Endothelial cell of hepatic sinusoid (primary cell): ENCODE results near the gene KRT25.

ENCODE experiments used
- in situ Hi-C: cut with HindIII; loops from 2 replicates; pipeline ENCODE4 v1.10.0; 2017; ENCODE audit warnings: low sequenced_read_pairs

Gene KRT25, protein sequence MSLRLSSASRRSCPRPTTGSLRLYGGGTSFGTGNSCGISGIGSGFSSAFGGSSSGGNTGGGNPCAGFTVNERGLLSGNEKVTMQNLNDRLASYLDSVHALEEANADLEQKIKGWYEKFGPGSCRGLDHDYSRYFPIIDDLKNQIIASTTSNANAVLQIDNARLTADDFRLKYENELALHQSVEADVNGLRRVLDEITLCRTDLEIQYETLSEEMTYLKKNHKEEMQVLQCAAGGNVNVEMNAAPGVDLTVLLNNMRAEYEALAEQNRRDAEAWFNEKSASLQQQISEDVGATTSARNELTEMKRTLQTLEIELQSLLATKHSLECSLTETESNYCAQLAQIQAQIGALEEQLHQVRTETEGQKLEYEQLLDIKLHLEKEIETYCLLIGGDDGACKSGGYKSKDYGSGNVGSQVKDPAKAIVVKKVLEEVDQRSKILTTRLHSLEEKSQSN

DNA sequence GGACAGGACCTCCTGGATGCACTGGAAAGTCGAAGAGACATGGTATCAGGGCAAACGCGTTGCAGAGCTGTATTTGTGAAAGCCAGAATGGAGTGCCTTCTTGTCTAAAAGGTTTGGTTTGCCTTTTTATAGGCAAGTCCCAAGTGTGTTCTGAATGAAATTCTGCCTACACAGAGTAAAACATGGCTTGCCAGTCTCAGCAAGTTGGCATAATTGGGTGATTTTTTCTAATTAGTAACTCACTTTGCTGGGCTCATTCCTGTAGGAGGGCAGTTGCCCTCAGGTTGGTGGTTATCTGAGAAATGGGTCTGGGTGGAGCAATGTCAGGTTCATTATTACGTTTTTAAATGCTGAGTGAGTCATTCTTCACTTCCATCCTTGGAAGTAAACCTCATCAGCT lies at the start of gene KRT25:
TSS of gene KRT25 (minus strand) at position 101 of the 400 bp plus-strand sequence. CDS start at position 41, 60 bp downstream.
- in situ Hi-C loops: no loop called here

DNA sequence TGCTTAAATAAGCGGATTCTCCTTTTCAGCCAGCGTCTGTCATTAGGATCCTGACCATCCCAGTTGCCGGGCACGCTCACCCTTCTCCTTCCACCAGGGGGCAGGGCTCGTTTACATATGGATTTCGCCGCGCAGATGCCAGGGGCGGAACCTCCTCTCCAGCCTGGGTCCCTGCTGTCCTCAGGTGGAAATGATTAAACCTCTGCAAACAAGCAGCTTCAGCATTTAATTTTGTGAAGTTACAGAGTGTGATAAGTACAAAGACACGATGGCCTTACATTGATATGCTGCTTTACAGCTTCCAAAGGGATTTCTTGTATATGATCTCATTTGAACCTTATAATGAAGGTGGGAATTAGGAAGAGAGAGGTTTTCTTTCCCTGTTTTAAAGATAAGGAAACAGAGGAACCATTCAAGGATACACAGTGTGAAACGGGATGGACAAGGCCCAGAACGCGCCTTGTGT lies 48.5 kb upstream of the KRT25 start:
- in situ Hi-C loops: no loop called here

DNA sequence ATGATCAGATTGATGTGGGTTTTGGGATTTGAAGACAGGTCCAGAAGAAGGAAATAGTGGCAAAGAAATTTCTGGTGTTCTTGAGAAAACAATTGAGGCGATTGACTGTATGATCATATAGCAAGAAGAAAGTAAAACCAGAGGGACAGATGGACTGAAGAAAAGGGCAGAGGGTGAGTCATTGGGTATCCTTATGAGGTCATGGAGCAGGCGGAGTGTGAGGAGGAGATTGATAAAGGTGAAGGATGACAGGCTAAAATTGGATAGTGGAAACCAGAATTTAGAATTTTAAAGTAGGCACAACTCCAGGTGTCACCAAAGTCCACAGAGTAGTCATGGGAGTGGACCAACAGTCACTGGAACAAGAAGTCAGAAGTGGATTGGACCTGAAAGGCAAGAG lies 46.0 kb upstream of the KRT25 start:
- in situ Hi-C loops: no loop called here

DNA sequence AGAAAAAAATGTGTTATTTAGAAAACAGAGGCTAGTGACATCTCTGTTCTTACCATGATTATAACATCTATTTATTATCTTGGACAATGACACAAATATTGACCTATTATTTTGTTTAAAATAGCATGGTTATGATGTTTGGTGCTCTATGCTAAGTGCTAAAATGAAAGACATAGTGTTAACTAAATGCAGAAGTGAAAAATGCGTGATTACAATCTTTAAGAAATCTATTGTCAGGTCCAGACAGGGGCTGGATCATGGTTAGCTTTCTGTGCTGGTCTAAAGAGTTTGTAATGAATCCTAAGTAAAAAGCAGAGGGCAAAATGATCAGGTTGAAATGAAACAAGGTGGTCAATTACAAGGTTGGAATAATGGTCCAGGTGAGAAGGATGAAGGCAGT lies 45.2 kb upstream of the KRT25 start:
- in situ Hi-C loops: no loop called here

DNA sequence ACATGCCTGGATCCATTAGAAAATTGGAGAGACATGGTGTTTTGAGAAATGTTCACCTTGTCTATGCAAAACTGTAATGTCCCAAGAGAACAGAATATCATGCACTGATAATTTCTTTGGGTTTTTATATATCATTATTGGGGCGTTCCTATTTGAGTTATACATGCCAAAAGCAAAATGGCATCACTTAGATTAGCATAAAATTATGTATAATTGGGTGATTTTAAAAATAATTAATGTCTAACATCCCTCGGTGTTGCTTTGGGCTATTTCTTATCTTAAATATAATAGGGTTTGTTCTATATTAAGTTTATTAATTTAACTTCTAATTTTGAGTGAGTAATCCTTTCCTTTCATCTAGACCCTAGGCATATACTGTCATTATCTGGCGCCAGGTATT lies 44.7 kb upstream of the KRT25 start, which contains the start of gene KRT28:
TSS of gene KRT28 (minus strand) at position 101 of the 400 bp plus-strand sequence. CDS start at position 35, 66 bp downstream.
- in situ Hi-C loops: no loop called here

DNA sequence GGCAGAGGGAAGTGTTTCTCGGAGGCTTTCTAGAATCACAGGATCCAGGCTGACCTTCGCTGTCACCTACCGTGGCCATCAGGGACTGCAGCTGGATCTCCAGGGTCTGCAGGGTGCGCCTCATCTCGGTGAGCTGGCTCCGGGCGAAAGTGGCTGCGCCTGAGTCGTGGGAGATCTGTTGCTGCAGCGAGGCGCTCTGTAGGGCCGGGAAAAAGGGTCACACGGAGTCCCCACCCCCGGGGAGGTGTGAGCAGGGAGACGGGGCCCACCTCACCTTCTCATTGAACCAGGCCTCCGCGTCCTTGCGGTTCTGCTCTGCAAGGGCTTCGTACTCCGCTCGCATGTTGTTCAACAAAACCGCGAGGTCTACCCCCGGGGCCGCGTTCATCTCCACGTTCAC lies 41.7 kb upstream of the KRT25 start:
- in situ Hi-C loops: no loop called here

DNA sequence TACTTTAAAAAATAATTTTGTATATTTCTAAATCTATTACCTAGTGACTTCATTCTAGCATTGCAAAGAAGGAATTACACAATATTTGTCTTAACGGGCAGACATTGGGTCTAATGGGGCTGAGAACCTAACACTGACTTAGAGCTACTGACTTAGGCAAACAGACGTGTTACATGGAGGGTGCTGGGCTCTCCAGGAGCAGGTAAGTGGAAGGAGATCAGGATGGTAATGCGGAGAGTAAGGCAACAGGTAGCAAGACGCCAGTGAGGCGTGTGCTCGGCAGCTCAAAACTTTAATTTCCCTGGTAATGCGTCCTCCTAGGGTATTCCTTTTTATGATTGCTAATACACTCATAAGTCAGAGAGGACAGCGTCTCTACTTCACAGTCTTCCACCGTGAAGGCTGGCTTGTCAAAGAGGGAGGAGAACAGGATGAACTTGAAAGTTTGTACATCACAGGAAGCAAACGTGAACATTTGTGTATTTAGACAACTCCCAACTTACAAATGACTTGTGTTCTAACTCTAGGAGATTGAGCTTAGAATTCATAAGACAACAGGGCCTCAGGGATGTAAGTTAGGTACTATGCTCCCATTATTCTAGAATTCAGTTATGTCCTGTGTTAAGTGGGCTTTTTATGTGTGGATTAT lies 40.0 kb upstream of the KRT25 start:
- in situ Hi-C loops: no loop called here

DNA sequence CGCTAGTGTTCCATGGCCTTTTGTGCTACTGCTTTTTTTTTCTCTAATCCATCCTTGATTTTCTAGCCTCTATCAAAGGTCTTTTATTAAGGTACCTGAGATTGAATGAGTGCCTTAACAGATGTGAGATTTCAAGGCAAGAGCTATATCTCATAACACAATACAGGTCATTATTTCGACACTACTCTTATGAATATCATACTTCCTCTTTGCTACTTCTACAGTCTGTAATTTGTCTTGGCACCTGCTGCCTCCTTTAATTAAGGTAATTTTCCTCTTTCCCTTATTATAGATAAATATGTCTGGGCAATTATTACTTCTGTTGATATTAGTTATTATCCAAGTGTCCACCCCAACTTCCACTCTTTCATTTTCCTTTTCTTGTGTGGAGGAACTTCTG lies 39.3 kb upstream of the KRT25 start:
- in situ Hi-C loops: no loop called here

DNA sequence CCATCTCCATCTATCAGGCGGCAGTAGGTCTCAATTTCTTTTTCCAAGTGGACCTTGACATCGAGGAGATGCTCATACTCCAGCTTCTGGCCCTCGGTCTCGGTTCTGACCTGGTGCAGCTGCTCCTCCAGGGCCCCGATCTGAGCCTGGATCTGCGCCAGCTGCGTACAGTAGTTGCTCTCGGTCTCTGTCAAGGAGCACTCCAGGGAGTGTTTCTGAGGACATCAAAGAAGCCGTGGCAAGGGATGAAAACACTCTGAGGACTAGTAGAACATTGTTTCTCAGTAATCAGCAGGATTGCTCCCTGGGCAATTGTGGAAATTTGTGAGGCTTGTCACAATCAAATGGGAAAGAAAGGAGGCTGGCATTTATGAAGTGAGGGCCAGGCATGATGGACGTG lies 38.7 kb upstream of the KRT25 start:
- in situ Hi-C loops: no loop called here

DNA sequence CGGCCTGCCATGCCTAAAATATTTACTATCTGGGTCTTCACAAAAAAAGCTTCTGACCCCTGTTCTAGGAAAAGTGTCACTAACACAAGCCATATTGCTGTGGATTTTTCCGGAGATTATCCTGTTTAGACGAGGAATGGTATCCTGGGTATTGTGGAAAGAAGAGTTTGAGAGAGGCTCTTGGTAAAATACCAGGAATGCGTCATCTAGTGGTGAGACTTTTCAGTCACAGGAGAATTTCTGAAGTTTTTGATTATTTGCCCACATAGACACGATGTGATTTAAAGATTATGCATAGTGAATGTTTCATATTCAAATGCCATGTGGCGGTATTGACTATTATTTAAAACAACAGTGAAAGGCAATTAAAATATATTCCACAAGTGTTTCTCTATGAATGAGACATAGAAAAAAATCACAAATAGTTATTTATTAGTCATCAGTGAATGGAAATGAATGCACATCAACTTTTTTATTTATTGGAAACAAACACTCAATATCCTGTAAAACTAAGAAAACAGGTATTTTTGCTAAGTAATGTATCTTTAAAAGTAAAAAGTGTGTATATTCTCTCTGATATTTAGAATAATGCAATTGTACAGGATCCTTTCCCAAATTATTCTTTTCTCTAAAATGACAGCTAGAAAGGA lies 36.8 kb upstream of the KRT25 start:
- in situ Hi-C loops: no loop called here

DNA sequence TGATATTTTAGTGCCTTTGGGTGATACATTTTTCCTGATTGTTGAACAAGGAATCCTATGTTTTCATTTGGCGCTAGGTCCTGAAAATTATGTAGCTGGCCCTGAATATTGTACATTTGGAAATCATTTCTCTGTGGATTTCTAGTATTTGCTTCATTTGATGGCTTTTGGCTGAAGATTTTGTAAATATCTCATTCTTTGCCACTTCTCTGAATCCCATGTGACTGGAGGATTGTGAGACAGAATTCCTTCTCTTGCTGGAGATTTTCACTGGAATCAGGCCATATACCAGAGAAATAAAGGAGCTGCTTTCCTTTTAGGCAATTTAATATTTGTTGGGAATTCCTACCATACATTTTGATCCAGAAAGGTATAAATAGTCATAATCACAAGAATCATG lies 36.0 kb upstream of the KRT25 start:
- in situ Hi-C loops: no loop called here

DNA sequence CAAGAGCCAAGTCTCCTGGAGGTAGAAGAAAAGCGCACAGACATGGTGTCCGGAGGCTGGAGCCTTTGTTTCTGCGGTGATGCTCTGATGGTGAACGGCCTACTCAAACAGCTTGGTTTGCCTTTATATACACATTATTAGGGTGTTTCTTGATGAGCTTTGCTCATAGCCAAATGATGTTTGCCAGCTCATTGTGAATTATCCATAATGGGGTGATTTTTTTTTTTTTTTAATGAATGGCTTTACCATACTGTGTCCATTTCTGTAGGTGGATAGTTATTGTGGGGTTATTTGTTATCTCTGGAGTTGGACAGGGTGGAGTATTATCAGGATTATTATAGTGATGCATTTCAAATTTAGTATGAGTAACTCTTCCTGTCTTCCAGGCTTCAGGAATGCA lies 27.3 kb upstream of the KRT25 start, which contains the start of gene KRT27:
TSS of gene KRT27 (minus strand) at position 101 of the 400 bp plus-strand sequence. CDS start at position 44, 57 bp downstream.
- in situ Hi-C loops: no loop called here

DNA sequence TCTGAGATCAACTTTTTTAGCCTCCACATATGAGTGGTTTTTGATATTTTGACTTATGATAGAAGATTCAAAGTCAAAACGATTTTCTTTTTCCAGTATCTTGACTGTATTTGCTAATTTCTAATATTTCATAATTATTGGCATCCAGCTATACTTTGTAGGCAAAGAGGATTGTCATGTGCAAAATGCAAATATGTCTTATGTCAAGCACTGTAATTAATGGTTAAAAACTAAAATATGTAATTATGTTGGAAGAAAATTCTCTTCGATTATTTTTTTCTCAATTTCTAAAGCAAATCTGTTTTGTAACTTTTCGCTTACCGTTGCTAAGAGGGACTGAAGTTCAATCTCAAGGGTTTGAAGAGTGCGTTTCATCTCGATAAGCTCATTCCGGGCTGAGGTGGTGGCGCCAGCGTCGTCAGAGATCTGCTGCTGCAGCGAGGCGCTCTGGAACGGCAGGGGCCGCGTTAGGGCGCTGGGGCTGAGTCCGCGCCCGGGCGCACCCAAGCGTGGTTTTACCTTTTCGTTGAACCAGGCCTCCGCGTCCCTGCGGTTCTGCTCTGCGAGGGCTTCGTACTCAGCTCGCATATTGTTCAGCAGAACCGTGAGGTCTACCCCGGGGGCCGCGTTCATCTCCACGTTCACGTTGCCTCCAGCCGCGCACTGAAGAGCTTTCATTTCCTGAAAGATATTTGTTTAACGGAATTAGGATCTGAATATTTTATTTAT lies 24.2 kb upstream of the KRT25 start:
- in situ Hi-C loops: no loop called here

DNA sequence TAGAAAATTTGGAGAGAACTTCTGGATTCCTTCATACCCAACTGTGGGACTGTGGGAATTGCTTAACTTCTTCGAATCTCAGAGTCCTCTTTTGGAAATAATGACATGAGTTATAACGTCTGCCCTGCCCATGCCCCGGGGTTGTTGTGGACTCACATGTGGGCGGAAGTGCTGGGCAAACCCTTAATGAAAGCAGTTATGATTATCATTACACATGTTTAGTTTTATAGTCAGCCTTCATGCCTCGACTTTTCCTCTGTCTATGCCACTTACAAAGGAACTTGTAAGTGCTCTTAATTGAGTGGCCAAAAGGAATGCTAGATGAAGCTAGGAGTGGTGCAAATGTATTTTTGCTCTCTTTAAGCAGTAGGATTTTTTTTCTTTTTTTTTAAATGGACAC lies 23.3 kb upstream of the KRT25 start:
- in situ Hi-C loops: no loop called here

DNA sequence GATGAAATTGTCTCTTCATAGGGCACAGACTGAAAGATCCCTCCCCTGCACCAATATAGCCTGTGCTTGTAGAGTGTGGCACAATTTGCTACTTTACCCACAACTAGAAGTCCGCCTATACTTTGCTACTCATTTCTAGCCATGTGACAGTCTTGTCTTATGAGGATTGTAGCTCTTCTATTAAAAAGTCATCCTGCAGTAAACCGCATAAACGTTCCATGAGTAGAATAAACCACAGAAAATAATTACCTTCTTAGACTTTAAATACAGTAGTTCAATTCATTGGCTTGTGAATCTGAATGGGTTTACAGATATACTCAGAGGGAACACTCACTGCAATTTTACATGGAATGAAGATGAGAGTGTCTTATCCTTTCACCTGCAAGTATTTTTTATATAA lies 22.8 kb upstream of the KRT25 start:
- in situ Hi-C loops: no loop called here

DNA sequence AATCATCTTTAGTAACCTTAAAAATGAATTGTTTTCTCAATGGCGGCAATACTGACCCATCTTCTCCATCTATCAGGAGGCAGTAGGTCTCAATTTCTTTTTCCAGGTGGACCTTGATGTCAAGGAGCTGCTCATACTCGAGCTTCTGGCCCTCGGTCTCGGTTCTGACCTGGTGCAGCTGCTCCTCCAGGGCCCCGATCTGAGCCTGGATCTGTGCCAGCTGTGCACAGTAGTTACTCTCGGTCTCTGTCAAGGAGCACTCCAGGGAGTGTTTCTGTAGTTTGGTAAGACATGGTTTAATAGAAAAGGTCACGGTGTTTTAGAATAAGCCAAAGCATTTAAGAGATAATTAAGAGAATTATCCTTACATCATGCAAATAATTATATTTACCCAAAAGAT lies 22.3 kb upstream of the KRT25 start:
- in situ Hi-C loops: no loop called here

DNA sequence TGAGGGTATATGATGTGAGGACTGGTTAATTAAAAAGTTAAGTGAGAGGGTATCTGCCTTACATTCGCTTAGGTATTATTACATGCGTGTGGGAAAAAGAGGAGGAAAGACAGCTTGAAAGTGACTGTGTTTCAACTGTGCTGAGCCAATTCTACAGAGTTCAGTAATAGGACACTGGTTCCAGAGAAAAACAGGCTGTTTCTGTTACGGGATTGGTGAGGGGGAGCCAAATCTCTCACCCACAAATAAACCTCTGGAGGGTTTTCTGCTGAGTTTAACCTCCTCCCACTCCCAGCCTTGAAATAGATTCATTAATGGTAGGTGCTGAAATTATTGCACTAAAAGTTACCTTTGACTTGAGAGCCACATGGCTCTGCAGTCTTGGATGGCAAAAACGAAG lies 20.8 kb upstream of the KRT25 start:
- in situ Hi-C loops: no loop called here

DNA sequence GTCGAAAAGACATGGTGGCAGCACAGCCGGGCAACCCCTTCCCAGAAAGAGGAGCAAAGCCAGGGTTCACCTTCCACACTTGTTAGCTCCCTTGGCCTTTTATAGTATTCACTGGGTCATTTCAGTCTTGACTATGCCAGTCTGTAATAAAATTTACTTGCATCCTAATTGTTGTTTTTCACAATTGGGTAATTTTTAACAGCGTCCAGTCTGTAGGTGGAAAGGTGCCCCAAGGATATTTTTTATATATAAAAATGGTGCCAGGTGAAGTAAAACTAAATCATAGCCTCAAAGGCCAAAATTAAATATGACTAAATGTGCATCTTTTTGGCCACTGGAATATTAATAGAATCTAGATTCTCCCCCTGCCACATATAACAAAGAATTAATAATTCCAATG lies 17.0 kb upstream of the KRT25 start, which contains the start of gene KRT26:
TSS of gene KRT26 (minus strand) at position 101 of the 400 bp plus-strand sequence. CDS start at position 13, 88 bp downstream.
- in situ Hi-C loops: no loop called here

DNA sequence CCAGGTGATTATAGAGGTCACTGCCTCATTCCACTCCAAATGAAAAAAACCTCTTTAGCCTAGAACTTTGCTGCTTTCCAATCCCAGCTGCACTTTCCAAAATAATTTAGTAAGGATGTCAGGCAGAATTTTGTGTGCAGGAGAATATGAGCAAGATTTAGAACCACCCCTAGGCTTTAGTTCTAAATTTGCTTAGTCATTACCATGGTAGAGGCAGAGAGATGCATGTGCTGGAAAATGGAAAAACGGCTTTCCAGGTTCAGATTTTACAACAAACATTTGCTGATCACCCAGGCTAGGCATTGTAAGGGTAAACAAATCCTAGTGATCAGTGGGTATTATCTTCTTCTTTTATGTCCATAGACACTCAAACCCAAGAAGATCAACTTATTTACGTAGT lies 10.5 kb upstream of the KRT25 start:
- in situ Hi-C loops: no loop called here

DNA sequence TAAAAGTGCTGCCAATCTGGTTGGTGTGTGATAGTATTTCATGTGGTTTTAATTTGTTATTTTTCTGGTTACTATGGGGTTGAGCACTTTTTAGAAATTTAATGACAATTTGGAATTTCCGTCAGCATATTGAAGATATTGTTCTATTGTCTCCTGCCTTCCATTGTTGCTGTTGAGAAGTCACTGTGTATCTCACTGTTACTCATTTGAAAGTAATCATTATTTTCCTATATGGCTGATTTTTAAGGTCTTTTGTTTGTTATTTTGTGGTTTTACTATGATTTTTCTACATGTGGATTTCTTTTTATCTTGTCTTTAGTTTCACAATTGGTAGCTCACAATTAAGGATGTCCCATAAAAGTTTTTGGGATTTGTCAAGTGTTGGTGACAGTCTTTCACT lies 8.6 kb upstream of the KRT25 start:
- in situ Hi-C loops: no loop called here
